DOHH2 (cell line): Measurements from ENCODE around the gene MYH11.

Experiments used
- EZH2phosphoT487 ChIP-seq: fragments of 200-600 bp; sonication (generic); IDR thresholded peaks from 2 replicates; pipeline ENCODE4 v1.6.1; 2017; ENCODE audit warnings: borderline replicate concordance, mild to moderate bottlenecking, antibody characterized with exemption, low read length, moderate library complexity, mixed read lengths
- TF ChIP-seq, protein P1 (sequence below): fragments of 200-600 bp; sonication (generic); IDR thresholded peaks from one replicate; pipeline ENCODE4 v1.5.1; 2014; ENCODE audit warnings: antibody characterized with exemption, mild to moderate bottlenecking, low read depth, low read length; ENCODE audit not compliant: poor library complexity, severe bottlenecking

DNA sequence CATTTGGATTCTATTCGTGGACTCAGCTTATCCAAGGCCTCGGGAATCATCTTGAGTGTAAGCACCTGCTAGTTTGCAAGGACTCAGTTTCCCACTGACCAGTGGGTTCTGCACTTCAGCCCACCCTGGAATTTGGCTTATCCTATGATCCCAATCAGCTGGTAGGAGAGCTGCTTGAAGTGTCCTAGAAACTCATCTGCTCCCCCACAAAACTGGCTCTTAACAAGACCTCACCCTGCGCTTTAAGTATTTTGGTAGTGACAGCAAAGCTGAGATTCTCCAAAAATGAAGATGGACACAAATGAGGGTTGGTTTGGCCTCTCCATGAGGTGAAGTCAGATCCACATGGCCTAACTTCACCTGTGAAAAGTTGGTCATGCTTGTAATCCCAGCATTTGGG lies 149.5 kb downstream of the MYH11 start:
- TF ChIP-seq, protein P1, sequence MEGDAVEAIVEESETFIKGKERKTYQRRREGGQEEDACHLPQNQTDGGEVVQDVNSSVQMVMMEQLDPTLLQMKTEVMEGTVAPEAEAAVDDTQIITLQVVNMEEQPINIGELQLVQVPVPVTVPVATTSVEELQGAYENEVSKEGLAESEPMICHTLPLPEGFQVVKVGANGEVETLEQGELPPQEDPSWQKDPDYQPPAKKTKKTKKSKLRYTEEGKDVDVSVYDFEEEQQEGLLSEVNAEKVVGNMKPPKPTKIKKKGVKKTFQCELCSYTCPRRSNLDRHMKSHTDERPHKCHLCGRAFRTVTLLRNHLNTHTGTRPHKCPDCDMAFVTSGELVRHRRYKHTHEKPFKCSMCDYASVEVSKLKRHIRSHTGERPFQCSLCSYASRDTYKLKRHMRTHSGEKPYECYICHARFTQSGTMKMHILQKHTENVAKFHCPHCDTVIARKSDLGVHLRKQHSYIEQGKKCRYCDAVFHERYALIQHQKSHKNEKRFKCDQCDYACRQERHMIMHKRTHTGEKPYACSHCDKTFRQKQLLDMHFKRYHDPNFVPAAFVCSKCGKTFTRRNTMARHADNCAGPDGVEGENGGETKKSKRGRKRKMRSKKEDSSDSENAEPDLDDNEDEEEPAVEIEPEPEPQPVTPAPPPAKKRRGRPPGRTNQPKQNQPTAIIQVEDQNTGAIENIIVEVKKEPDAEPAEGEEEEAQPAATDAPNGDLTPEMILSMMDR: no peak
- no peak for TF ChIP-seq EZH2phosphoT487
